Hindlimb muscle (tissue), 1 donor: Measurements from ENCODE around the gene GCGR. TPM values are rescaled to one million over a fixed set of nuclear protein-coding genes. Genes with fewer than 3 reads are reported as not detected.

Source experiments
- DNase-seq: peaks from one replicate; pipeline ENCODE4 v3.0.0-alpha.2; 2013
- polyA plus RNA-seq: library from polyadenylated mRNA; unstranded; fragments of 120-200 nt; gene quantifications from one replicate; pipeline ENCODE4 v1.2.1, GENCODE V29; 2013; ENCODE audit not compliant: insufficient read length

GCGR gene
- polyA plus RNA-seq: not detected

DNA sequence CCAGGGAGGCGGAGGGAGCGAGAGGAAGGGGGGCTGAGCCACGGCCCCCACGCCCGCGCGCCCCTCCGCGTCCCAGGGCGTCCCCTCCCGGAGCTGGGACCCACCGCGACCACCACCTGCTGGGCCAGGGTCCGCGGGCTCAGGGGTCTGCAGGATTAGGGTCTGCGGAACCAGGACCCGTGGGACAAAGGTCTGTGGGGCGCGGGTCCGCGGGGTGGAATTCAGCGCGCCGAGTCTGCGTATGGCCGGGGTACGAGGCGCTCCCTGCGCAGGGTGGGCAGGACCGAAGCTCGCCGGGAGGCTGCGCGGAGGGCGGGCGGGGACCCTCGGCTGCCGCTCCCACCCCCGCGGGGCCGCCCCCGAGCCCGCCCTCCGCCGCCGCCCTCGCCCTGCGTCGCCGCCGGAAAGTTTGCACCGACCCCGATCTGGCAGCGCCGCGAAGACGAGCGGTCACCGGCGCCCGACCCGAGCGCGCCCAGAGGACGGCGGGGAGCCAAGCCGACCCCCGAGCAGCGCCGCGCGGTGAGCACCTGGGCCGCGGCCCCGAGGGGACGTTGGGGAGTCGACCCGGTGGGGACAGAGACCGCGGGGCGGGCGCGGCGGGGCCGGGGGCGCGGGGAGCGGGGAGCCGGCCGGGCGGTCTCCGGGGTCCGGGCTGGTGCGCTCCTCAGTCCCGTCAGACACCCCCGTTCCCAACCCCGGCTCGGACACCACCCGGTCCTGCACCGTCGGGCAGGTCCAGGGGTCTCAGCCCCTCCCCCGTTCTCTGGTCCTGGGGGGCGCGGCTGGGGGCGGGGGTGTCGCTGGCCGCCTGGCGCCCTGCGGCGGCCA lies at the start of gene GCGR:
TSS of gene GCGR (plus strand) at position 423 of the 831 bp plus-strand sequence. CDS start 4,869 bp downstream, outside the sequence.
- DNase-seq: no peak

DNA sequence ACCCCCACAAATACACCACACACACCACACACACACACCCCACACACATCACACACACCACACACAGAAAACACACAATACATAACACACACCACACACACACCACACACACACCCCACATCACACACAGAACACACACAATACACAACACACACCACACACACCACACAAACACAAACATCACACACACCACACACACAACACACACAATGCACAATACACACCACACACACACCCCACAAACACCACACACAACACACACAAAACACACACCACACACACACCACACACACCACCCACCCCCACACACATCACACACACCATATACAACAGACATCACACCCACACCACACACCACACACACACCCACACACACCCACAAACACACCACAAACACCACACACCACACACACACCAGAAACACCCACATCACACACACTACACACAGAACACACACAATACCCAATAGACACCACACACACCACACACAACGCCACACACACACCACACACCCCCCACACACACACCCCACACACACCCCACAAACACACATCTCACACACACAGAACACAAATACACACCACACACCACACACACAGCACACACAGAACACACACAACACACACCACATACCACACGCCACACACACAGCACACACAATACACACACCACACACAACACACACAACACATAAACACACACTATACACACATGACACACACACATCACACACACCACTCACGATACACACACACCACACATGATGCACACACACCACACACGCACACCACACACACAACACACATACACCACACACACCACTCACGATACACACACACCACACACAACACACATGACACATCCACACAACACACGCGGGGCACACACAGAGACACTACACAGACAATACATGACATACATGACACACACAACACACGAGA lies 11.0 kb upstream of the GCGR start:
- no peak for DNase-seq

DNA sequence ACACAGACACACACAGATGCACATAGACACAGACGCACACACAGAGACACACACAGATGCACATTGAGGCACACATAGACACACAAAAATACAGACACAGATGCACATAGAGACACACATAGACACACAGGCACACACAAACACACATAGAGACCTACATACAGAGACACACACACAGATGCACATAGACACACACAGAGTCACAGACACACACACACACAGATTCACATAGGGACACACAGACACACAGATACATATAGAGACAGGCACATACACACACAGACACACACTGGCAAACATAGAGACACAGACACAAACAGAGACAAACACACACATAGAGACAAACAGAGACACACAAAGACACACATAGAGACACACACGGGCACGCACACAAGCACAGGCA lies 9.9 kb upstream of the GCGR start:
- no peak for DNase-seq

DNA sequence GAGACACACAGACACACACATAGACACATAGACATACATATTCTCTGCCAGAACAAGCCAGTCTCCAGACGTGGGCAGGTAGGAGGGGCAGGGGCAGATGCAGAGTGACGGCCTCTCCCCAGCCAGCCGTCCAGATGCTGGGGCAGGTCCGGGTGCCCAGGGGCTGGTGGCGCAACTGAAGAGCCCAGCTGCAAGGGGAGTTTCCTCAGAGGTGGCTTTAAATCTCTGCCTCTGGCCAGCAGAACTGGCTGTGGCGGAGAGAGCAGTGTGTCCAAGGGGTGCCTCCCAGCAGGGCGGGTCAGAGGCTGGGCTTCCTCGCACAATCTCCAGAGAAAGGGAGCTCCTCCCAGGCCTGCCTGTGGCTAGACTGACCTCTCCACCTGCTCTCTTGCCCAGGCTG lies 9.4 kb upstream of the GCGR start:
- no peak for DNase-seq

DNA sequence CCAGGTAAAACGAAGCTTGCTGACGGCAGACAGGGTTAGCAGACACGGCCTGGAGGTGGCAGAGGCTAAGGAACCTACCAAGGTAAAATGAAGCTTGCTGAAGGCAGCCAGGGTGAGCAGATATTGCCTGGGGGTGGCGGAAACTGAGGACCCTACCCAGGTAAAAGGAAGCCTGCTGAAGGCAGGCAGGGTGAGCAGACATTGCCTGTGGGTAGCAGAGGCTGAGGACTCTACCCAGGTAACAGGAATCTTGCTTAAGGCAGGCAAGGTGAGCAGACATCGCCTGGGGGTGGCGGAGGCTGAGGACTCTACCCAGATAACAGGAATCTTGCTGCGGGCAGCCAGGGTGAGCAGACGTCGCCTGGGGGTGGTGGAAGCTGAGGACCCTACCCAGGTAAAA lies 2.6 kb upstream of the GCGR start:
- no peak for DNase-seq

DNA sequence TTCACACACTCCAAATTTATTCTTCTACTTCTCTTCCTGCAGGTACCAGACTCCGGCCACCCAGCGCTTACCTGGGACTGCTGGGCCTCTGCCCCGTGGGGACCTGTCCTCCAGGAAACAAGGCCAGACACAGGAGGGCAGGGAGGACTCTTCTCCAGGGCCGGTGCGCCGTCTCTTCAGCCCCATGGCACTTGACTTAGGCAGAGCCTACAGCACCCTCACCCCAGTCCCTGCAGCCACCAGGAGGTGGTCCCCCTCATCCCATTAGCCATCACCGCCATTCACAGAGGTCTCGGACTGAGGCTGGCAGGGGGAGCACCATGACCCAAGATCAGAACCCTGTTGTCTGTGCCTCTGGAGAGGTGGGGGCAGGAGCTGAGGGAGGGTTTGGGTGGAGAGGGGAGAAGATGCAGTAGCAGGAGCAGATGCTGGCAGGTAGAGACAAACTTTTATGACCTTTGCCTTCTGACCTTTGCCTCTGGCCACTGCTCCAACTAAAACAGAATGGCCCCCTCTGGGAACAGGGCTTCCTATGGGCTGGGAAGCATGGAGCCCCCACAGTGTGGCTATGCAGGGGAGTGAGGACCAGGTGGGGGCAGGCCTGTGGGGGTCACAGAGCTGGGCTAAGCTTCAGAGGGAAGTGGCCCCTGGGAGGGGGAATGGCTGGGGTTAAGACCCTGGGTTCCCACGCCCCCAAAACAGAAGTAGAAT lies 1.7 kb upstream of the GCGR start:
- DNase-seq: no peak

DNA sequence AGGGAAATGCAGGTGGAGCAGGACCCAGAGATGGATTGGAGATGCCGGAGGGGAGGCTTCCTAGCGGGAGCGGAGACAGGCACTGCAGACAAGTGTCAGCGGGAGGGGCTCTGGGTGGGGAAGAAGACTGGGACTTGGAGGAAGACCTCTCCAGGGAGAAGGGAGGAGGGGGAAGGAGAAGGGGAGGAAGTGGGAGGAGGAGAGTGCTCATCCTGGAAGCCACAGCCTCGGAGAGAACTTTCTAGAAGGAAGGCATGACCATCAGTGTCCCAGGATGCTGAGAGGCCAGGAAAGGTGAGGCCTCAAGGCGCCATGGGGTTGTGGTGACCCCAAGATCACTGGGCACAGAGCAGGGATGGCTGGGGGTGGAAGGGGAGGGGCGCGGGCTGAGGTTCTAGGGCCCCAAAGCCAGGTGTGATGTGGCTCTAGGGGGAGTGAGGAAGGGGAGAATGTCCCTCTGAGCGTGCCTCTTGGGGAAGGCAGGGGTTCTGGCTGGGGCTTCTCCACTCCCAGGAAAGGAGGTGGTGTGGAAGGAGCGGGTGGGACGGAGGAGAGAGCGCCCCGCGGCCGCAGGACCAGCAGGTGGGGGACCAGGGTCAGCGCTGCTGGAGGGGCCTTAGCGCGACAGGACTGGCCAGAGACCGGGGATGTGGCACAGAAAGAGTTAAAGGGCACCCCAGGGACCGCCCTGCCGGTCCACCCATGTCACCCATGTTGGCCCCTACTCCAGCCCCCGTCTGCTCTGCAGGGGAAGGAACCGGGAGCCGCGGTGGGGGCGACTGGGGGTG lies 900 bp upstream of the GCGR start:
- no peak for DNase-seq

DNA sequence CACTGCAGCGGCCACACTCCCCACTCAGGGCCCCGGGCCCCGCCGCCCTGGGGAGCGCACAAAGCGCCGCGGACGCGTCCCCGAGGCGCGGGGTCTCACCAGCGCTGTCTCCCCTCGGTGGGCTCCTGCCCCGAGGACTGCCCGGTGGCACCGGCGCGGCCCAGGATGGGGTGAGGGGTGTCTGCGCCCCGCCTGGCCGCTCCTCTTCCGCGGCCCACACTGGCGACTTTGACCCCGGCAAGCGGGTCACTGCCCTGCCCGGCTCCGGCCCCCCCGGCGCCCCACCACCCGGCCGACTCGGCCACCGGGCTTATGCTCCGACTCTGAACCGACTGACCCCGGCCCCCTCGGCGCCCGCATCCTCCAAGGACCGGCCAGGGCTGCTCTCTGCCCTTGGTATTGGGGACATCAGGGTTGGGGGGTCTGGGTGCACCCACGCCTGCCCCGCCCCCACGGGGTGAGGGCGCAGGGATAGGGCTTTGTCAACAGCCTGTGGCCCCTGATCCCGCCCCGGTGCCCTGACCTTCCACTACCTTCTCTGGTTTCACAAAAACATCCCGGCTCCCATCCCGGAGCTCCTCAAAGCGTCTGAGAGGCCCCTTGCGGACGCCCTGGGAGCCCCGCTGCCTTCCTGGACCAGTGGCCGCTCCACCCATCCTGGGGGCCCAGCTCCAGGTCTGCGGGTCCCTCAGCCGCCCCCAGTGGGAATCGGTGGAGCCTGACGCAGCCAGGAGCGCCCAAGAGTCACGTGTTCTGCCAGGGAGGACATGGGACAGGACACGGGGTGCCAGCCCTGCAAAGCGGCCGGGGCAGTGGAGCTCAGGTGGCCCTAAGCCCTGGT lies 829 bp downstream of the GCGR start:
- no peak for DNase-seq

DNA sequence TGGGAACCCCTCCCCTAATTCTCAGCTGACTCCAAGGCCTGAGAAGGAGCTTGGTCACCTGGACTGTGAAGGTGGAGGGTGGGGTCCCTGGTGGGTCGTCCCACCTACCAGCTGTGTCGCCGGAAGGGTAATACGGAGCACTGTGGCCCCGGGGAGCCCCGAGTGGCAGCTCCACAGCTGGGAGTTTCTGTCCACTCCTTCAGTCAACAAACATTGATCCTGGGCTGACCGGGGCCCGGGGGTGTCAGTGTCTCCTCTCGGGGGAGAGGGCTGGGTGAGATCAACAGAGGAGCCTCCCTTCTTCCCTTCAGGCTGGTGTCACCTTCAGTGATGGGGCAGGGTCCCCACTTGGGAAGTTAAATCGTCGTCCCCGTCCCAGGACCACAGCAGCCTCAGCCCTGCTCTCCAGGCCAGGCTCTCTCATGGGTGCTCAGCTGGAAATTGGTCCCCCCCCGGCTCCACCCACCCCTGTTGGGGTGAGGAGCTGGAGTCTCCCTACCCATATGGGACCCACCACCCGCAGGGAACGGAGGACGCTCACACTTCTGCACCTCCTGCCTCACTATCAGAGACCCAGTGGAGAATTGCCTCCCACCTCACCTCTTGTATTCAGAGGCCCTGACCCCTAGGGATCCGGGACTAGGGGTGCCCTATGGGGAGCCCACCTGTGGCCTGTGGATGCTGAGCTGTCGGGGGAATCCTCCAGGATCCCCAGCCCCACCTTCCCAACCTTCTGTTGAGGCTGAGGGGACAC lies 1.9 kb downstream of the GCGR start:
- no peak for DNase-seq

DNA sequence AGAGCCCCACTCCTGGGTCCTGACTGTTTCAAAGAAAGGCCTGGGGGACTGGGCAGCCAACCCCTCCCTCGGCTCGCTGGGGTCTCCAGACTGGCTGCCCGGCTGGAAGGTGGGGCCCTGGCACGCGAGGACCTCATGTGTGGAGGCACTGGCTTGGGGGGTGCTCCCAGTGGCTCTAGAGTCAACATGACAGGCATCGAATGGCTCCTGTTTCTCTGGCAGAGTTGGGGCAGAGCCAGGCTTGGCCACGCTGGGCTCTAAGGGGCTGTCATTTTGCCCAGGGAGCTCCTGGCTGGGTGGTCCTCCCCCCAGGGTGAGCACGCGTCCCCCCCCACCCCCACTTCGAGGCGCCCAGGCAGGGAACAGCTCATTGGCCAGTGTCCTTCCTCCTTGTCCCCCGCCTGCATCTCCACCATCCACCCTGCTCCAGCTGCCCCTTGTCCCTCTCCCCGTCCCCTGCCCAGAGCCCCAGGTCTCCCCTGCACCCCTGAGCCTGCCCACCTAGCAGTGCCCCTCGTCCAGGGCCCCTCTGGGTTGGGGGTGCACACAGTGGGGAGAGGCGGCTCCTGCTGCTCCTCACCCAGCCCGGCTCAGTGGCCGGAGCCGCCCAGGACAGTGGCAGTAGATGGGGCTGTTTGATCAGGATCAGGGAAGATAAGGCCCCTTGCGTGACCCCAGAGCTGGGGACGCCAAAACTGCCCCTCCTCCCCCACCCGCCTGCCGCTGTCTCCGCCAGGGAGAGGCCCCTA lies 2.7 kb downstream of the GCGR start:
- no peak for DNase-seq

DNA sequence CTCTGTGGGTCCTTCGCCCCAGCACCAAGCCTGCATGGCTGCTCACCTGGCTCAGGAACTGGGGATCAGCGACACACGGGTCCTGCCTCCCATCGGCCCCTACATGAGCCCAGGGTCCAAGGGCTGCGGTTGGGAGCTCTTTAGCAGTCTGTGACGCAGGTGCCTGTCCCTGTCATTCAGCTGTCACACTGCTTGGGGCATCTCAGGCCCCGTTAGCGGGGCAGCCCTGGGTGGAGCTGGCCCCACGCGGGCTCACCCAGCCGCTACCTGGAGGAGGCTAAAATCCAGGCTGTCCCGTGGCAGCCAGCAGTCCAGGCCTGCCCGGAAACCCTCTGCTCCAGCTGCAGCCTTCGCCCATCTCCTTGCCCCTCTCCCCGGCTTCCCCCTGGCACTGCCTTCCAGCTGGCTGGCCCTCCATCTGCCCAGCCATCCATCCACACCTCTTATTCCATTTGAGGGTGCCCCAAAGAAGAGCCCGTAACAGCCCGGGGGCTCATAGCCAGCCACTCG lies 3.3 kb downstream of the GCGR start:
- no peak for DNase-seq

DNA sequence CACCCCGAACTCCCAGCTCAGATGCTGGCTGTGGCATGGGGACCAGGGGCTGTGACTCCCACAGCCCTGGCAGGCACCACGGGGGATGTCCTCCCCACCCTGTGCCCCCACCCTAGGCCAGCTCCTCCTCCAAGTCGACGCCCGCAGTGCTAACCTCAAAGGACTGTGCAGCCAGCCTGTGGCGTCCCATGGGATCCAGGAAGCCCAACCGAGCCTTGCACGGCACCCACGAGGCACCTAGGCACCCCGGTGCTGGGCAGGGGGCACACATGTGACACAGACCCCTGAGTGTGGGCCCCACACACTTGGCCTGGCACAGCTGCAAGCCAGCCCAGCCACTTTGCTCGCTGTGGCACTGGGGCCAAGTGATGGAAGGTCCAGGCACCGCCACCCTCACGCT lies 3.9 kb downstream of the GCGR start:
- DNase-seq: no peak

DNA sequence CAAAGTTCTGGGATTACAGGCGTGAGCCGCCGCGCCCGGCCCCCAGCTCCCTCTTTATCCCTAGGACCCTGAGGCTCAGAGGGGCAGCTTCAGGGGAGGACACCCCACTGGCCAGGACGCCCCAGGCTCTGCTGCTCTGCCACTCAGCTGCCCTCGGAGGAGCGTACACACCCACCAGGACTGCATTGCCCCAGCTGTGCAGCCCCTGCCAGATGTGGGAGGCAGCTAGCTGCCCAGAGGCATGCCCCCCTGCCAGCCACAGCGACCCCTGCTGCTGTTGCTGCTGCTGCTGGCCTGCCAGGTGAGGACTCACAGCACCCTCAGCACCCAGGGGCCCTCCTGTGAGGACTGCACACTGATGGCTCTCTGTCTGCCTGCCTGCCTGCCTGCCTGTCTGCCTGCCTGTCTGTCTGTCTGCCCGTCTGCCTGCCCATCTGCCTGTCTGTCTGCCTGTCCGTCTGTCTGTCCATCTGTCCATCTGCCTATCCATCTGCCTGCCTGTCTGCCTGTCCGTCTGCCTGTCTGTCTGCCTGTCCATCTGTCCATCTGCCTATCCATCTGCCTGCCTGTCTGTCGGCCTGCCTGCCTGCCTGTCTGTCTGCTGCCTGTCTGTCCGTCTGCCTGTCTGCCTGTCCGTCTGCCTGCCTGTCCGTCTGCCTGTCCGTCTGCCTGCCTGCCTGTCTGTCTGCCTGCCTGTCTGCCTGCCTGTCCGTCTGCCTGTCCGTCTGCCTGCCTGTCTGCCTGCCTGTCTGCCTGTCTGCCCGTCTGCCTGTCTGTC lies 5.0 kb downstream of the GCGR start:
- DNase-seq: no peak

DNA sequence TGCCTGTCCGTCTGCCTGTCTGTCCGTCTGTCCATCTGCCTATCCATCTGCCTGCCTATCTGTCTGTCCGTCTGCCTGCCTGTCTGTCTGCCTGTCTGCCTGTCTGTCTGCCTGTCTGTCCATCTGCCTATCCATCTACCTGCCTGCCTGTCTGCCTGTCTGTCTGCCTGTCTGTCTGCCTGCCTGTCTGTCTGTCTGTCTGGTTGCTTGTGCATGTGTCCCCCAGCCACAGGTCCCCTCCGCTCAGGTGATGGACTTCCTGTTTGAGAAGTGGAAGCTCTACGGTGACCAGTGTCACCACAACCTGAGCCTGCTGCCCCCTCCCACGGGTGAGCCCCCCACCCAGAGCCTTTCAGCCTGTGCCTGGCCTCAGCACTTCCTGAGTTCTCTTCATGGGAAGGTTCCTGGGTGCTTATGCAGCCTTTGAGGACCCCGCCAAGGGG lies 5.6 kb downstream of the GCGR start:
- no peak for DNase-seq

DNA sequence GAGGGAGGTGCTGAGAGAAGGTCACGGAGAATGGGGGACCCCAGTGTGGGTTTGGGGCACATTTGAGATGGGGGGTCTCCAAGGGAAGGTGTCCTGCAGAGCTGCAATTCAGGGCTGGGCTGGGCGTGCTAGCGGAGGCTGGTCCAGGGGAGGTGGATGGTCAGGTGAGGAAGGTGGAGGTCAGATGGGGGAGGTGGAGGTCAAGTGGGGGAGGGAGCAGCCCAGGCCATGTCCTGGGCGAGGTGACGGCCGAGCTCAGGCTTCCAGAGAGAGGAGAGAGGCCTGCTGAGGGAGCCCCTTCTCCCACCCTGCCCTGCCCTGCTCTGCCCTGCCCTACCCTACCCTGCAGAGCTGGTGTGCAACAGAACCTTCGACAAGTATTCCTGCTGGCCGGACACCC lies 6.5 kb downstream of the GCGR start:
- DNase-seq: no peak

DNA sequence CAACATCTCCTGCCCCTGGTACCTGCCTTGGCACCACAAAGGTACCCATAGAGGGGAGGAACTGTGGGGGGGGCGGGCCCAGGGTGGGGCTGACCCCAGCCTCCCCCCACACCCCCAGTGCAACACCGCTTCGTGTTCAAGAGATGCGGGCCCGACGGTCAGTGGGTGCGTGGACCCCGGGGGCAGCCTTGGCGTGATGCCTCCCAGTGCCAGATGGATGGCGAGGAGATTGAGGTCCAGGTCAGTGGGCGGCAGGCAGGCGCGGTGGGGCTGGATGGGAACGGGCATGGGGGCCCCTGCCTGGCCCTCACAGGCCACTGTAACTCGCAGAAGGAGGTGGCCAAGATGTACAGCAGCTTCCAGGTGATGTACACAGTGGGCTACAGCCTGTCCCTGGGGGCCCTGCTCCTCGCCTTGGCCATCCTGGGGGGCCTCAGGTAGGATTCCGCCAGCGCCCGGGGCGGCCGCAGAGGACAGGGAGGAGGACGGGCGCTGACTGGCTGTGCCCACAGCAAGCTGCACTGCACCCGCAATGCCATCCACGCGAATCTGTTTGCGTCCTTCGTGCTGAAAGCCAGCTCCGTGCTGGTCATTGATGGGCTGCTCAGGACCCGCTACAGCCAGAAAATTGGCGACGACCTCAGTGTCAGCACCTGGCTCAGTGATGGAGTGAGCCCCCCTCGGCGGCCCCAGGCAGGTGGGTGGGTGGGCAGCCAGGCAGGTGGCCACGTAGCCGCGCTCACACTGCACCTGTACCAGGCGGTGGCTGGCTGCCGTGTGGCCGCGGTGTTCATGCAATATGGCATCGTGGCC lies 7.1 kb downstream of the GCGR start:
- DNase-seq: no peak
